Lower leg skin (tissue), 4 donors: ENCODE results near the gene MRPS2. TPM values are rescaled to one million over a fixed set of nuclear protein-coding genes. Genes with fewer than 3 reads are reported as not detected.

Source experiments
- DNase-seq, 2 donors: peaks; one replicate each; pipeline ENCODE4 v3.0.0-alpha.2; 2019; ENCODE audit warnings: low spot score in 2 of 2
- H3K4me3 ChIP-seq: fragments of 200-600 bp; sonication (generic); 2 replicates; pipeline ENCODE4 v1.5.1; 2017; ENCODE audit warnings: mild to moderate bottlenecking, low read depth; ENCODE audit not compliant: poor library complexity, severe bottlenecking
- POLR2A ChIP-seq, 2 donors: fragments of 450-650 bp; IDR thresholded peaks; one replicate each; pipeline ENCODE4 v1.6.1; 2016 to 2017; ENCODE audit warnings: antibody characterized with exemption in 2 of 2, mild to moderate bottlenecking in 1 of 2, moderate library complexity in 1 of 2
- WGBS, 2 donors: methylation state at CpG; one replicate each; pipeline ENCODE4 v1.1.5; 2018; 5-methylcytosine and 5-hydroxymethylcytosine counted together
- intact Hi-C: fragments of 100-400 bp; cut with DNase I; formaldehyde crosslinking; loops from one replicate; pipeline ENCODE4 v1.15.0; 2023; ENCODE audit warnings: low total_unique reads
- total RNA-seq, 4 donors: library from RNA; depleted of rRNA; stranded (reverse); fragments of >200 nt; gene quantifications; one replicate each; pipeline ENCODE4 v1.1.0, GENCODE V29; 2016
- TF ChIP-seq, protein P1 (sequence below), 3 donors: fragments of 450-650 bp; IDR thresholded peaks; one replicate each; pipeline ENCODE4 v1.5.1; 2016; ENCODE audit warnings: antibody characterized with exemption in 3 of 3, mild to moderate bottlenecking in 3 of 3, moderate library complexity in 2 of 3

The MRPS2 gene
- total RNA-seq, 4 donors from 2014 or later: 41.3 to 61.6 (median 49.7) TPM

DNA sequence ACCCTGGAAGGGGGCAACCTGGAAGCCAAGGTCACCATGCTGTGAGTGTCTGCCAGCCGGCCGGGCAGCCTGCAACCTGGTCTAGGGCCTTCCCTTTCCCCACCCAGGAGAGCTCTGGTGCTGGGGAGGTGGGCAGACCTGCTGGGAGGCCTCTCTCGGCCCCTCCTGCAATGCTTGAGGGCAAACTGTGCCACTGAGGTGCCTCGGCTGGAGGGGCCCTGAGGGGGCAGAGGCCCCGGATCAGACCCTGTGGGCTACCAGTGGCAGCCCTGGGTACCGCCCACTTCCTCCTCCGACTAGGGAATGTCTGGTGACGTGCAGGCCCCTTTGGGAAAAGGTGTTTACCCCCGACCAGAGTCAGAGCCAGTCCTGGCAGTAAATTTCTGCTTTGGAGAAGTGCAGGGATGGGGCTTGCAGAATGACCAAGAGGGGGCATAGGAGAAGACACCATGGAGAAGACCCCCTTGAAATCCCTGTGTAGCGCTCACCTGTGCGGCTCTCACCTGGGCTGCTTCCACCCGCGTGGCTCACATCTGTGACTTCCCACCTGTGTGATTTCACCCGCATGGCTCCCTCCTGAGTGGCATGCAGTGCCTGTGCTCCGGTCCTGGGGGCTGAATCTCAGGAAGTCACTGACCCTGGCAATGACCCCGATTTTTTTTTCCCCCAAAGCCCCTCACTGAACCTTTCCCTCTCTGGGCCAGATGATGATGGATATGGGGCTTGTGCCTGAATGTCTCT, 21.8 kb downstream of the MRPS2 start:
- peak in 1 of 2 donors; percentile 74 for DNase-seq

DNA sequence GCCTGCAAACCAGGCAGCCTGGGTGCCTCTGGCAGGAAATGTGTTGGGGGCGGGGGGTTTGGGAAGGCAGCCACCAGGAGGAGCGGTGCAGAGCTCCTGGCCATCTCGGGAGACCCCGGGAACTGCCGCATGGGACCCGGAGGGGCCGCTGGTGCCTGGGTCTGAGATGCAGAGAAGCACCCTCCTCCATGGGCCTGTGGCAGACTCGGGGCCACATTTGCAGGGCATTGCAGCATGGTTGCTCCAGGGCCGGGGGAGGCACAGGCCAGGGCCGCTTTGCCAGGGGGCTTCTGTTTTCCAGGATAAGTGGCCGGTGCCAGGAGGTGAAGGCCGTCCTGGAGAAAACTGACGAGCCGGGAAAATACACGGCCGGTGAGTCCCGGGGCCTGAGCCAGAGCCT, 22.4 kb downstream of the MRPS2 start:
- TF ChIP-seq, protein P1, sequence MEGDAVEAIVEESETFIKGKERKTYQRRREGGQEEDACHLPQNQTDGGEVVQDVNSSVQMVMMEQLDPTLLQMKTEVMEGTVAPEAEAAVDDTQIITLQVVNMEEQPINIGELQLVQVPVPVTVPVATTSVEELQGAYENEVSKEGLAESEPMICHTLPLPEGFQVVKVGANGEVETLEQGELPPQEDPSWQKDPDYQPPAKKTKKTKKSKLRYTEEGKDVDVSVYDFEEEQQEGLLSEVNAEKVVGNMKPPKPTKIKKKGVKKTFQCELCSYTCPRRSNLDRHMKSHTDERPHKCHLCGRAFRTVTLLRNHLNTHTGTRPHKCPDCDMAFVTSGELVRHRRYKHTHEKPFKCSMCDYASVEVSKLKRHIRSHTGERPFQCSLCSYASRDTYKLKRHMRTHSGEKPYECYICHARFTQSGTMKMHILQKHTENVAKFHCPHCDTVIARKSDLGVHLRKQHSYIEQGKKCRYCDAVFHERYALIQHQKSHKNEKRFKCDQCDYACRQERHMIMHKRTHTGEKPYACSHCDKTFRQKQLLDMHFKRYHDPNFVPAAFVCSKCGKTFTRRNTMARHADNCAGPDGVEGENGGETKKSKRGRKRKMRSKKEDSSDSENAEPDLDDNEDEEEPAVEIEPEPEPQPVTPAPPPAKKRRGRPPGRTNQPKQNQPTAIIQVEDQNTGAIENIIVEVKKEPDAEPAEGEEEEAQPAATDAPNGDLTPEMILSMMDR (IDR thresholded peaks at IDR 0.05): no peak
- no peak for TF ChIP-seq POLR2A (IDR thresholded peaks at IDR 0.05)
- no peak overlapping the region for H3K4me3 ChIP-seq
- intact Hi-C loops: no loop called here
- DNase-seq: peak in 1 of 2 donors; percentile 65
- 64 to 72% methylated on average over 17 of the region's 17 CpGs for WGBS, 2 donors

More for the DNA sequence above, 21.8 kb downstream of the MRPS2 start:
- H3K4me3 ChIP-seq: no peak overlapping the region
- intact Hi-C loops: no loop called here
- WGBS, 2 donors: 67 to 69% methylated on average over 16 of the region's 16 CpGs
- TF ChIP-seq, protein P1 (IDR thresholded peaks at IDR 0.05): no peak
- no peak for TF ChIP-seq POLR2A (IDR thresholded peaks at IDR 0.05)

DNA sequence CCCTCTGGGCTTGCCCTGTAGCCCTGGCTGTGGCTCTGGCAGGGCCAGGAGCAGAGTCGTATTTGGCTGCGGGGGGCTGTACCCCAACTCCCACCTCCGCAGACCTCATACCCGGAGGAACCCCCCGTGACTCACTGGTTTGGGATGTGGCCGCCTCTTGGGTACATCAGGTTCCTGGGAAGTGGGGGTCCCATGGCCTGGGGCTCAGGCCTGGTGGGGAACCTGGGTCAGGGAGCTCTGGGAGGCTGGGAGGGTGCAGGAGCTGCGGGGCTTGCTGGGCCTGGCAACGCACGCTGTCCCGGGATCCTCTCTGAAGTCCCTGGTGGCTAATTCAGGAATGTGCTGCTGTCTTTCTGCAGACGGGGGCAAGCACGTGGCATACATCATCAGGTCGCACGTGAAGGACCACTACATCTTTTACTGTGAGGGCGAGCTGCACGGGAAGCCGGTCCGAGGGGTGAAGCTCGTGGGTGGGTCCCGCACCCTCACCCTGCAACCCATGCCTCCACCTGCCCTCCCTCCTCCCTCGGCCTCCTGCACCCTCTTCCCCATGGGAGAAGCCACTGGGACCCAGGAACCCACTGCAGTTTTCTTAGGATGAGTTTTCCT, 23.1 kb downstream of the MRPS2 start:
- intact Hi-C loops: no loop called here
- H3K4me3 ChIP-seq: no peak overlapping the region
- DNase-seq: peak in 1 of 2 donors; percentile 76
- TF ChIP-seq, protein P1 (IDR thresholded peaks at IDR 0.05): no peak
- TF ChIP-seq POLR2A (IDR thresholded peaks at IDR 0.05): no peak
- WGBS, 2 donors: 74 to 88% methylated on average over 13 to 21 of the region's 21 CpGs

DNA sequence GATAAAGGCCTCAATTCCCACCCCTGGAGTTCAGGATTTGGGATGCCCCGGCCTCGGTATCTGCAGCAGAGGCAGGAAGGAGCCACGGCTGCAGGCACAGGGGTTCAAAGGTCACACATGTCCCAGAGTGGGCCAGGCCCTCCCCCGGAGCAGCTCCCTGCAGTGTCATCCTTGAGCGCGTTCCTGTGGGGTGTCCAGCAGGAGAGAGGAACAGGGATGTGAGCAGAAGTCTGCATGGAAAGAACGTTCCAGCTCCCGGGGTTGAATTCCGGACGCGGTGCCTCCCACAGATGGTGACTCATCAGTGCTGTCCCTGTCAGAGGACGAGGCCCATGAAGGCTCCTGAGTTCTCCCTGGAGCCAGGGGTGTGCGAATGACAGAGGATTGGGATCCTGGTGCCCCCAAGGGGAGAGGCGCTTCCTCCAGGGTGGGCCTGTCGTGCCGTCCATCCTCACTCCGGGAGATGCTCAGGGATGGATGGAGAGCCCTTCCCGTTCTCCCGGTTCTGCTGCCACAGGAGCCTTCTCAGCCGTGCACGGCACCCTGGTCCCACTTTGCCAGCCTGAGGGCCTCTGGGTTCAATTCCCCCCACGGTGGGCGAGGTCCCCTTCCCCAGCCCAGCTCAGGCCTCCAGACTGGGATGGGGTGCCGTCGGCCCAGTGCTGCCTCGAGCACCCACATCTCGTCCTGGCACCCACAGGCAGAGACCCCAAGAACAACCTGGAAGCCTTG, 23.8 kb downstream of the MRPS2 start:
- TF ChIP-seq POLR2A (IDR thresholded peaks at IDR 0.05): no peak
- H3K4me3 ChIP-seq: no peak overlapping the region
- WGBS, 2 donors: 60 to 63% methylated on average over 21 to 27 of the region's 27 CpGs
- DNase-seq: peak in 1 of 2 donors; percentile 77
- intact Hi-C loops: no loop called here

DNA sequence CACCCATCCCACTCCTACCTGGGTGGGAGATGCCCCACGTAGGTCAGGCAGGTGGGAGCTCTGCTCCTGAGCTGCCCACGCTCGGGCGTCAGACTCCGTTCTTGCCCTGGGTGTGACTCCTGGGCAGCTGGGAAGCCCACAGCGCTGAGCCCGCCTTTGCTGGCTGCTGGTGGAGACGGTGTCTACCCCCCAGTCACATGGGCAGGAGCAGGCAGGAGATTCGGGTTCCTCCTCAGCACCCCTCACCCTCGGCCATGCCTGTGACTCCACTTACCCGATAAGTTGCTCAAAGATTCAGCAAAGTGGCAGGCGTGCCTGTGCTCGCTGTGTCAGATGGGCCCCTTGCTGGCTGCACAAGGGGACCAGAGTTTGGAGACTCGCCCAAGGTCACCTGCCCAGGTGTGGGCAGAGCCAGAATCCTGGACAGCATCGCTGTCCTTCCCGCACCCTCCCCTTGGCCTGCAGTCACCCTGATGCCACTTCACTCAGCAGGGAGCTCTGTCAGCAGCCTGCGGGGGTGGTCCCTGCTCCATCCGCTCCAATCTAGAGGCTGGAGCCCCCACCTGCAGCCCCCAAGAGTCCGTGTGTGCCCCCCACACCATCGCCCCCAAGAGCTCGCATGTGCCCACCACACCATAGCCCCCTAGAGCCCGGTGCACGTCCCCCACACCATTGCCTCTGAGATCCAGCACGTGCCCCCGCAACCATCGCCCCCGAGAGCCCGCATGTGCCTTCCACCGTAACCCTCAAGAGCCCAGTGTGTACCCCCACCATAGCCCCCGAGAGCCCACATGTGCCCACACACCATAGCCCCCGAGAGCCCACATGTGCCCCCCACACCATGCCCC, 25.0 kb downstream of the MRPS2 start:
- DNase-seq: peak in 1 of 2 donors; percentile 72
- no peak overlapping the region for H3K4me3 ChIP-seq
- 73 to 82% methylated on average over 30 to 31 of the region's 31 CpGs for WGBS, 2 donors
- intact Hi-C loops: no loop called here
- TF ChIP-seq, protein P1 (IDR thresholded peaks at IDR 0.05): no peak
- TF ChIP-seq POLR2A (IDR thresholded peaks at IDR 0.05): no peak
